ENCODE measurements around the gene HECTD2. TPM values are rescaled to one million over a fixed set of nuclear protein-coding genes. Genes with fewer than 3 reads are reported as not detected.

The HECTD2 gene
- total RNA-seq, 3 donors from 2014 or later: 4.9 to 15.9 (median 5.5) TPM

- Histone ChIP-seq H3K4me3 (no peak overlapping the region), H3K9me3 (no peaks in the 10 kb centered on the region), H3K36me3 (ENCODE audit: low read depth) (no peaks in the 10 kb centered on the region), H3K4me1 (ENCODE audit: low read depth) (no peaks in the 10 kb centered on the region)
- intact Hi-C loops (cut with DNase I, micrococcal nuclease): loop anchor here (5.0 kb wide), 1 partner anchor 144 kb away; no protein-coding TSS in a partner anchor
- TF ChIP-seq CTCF (IDR thresholded peaks at IDR 0.05): no peak
- no peak for DNase-seq
- ATAC-seq: no peak
Measured at GRCh38 chr10:91493313-91493712, 83.2 kb downstream of the HECTD2 start.

- no peak for ATAC-seq
- no peak for DNase-seq
- Histone ChIP-seq H3K9me3 (no peaks in the 10 kb centered on the region), H3K36me3 (ENCODE audit: low read depth) (no peaks in the 10 kb centered on the region), H3K4me3 (no peak overlapping the region), H3K4me1 (ENCODE audit: low read depth) (no peaks in the 10 kb centered on the region)
- intact Hi-C loops (cut with DNase I, micrococcal nuclease): no loop called here
- no peak for TF ChIP-seq CTCF (IDR thresholded peaks at IDR 0.05)
Measured at GRCh38 chr10:91495402-91495801, 85.3 kb downstream of the HECTD2 start.

- ATAC-seq (no peak), DNase-seq (no peak)
- no peak for TF ChIP-seq CTCF (IDR thresholded peaks at IDR 0.05)
- H3K4me1 ChIP-seq (ENCODE audit: low read depth): no peaks in the 10 kb centered on the region
- H3K36me3 ChIP-seq (ENCODE audit: low read depth): no peaks in the 10 kb centered on the region
- intact Hi-C loops (cut with DNase I, micrococcal nuclease): no loop called here
- no peaks in the 10 kb centered on the region for H3K9me3 ChIP-seq
- H3K4me3 ChIP-seq: no peak overlapping the region
Measured at GRCh38 chr10:91496016-91496415, 85.9 kb downstream of the HECTD2 start.

GRCh38 chr10:91511549-91512330 is 101.6 kb downstream of the HECTD2 start:
- no peaks in the 10 kb centered on the region for H3K9me3 ChIP-seq
- ATAC-seq: no peak
- TF ChIP-seq CTCF (IDR thresholded peaks at IDR 0.05): no peak
- no peak overlapping the region for H3K4me3 ChIP-seq
- intact Hi-C loops (cut with DNase I, micrococcal nuclease): no loop called here
- no peaks in the 10 kb centered on the region for H3K4me1 ChIP-seq (ENCODE audit: low read depth)
- DNase-seq: no peak
- H3K36me3 ChIP-seq (ENCODE audit: low read depth): no peaks in the 10 kb centered on the region

GRCh38 chr10:91512458-91512857 is 102.3 kb downstream of the HECTD2 start:
- no peak for DNase-seq
- no peaks in the 10 kb centered on the region for H3K4me1 ChIP-seq (ENCODE audit: low read depth)
- intact Hi-C loops (cut with DNase I, micrococcal nuclease): no loop called here
- H3K36me3 ChIP-seq (ENCODE audit: low read depth): no peaks in the 10 kb centered on the region
- peak; percentile 44 for ATAC-seq
- H3K9me3 ChIP-seq: no peaks in the 10 kb centered on the region
- no peak overlapping the region for H3K4me3 ChIP-seq
- TF ChIP-seq CTCF (IDR thresholded peaks at IDR 0.05): no peak
